EH (cell line): ENCODE measurements around the gene SAMD8.
"Not testable (repeated sequence)": the region's sequence is repeated elsewhere in the genome, so short reads cannot be mapped to it uniquely, and the experiment has no call there.

ENCODE experiments used
- DNase-seq: peaks from one replicate; pipeline ENCODE4 v3.0.0-alpha.2; 2015; ENCODE audit warnings: low read depth

The SAMD8 gene

DNA sequence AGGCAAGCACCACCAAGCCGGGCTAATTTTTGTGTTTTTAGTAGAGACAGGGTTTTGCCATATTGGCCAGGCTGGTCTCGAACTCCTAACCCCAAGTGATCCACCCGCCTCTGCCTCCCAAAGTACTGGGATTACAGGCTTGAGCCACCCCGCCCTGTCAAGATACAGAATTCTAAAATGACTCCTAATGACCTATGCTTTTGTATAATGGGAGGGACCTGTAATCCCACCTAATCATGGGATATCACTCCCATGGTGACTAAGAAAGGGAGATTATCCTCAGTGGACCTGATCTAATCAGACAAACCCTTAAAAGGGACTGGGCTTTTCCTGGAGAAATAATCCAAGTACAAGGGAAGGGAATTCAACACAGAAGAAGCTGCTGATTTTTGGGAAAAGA is 28.8 kb downstream of the SAMD8 start:
- DNase-seq = no peak

DNA sequence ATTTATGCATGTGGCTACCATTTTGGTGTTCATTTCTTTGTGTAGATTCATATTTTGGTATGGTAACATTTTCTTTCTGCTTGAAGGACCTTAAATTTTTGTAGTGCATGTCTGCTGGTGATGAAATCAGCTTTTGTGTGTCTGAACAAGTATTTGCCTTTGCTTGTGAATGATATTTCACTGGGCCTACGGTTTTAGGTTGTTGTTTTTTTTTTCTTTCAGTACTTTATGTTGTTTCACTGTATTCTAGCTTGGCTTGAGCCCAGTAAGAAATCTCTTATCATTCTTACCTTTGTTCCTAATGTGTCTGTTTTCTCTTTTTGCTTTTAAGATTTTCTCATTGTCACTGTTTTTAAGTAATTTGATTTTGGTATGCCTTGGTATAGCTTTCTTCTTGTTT is 31.9 kb downstream of the SAMD8 start:
- DNase-seq = peak; percentile 29

DNA sequence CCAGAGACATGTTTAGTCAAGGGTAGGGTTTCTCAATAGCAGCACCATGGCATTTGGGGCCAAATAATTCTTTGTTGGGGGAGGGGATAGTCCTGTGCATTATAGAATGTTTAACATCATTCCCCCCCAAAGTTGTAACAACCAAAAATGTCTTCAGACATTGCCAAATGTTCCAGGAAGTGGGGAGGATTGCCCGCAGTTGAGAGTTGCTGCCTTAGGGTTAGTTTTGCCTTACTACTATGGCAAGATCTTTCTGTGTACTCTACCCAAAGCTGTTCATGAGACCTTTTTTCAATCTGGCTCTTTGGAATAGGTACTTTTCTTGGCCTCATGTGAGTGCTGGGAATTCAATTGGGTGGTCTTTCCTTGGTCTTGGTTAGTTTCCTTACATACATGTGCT is 34.1 kb downstream of the SAMD8 start:
- no peak for DNase-seq

DNA sequence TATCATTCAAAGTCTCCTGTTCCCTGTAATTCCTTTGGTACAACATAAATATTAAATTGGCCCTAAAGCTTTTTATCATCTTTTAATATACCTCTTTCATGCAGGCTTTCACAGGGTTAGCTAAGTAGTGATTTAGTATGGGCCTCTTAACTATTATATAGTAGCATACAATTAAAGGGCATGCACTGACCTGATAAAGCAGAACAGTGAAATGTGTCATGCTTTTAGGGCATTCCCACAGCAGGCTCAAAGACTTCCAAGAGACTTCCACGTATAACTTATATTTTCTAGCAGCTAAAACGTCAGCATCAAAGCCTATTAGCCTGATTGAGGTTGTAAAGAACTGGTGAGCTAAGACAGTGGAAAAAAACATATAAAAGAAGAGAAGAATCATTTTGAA is 35.3 kb downstream of the SAMD8 start:
- no peak for DNase-seq

DNA sequence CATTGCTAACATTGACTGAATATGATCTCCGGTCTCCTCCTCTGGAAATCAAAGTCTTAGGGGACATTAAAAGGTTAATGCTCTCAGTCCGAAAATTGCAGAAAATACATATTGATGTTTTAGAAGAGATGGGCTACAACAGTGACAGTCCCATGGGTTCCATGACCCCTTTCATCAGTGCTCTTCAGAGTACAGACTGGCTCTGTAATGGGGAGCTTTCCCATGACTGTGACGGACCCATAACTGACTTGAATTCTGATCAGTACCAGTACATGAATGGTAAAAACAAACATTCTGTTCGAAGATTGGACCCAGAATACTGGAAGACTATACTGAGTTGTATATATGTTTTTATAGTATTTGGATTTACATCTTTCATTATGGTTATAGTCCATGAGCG is 39.2 kb downstream of the SAMD8 start:
- DNase-seq = no peak

DNA sequence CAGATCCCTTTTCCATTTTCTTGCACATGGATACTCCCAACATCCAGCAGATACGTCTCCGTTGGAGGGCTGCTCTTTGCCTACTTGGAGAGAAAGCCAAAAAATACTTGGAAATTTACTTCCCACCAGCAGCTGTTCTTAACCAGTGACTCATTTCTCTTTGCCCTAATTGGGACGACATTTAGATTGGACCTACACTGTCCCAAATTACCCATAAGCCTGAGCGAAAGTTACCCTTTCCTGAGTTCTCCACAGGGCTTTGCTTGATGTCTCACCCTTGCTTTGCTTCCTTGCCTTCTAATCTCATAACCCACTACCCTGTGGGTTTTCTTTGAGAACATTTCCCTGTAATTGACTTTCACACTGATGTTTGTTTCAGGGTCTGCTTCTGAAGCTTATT is 48.1 kb downstream of the SAMD8 start:
- DNase-seq = peak; percentile 46

DNA sequence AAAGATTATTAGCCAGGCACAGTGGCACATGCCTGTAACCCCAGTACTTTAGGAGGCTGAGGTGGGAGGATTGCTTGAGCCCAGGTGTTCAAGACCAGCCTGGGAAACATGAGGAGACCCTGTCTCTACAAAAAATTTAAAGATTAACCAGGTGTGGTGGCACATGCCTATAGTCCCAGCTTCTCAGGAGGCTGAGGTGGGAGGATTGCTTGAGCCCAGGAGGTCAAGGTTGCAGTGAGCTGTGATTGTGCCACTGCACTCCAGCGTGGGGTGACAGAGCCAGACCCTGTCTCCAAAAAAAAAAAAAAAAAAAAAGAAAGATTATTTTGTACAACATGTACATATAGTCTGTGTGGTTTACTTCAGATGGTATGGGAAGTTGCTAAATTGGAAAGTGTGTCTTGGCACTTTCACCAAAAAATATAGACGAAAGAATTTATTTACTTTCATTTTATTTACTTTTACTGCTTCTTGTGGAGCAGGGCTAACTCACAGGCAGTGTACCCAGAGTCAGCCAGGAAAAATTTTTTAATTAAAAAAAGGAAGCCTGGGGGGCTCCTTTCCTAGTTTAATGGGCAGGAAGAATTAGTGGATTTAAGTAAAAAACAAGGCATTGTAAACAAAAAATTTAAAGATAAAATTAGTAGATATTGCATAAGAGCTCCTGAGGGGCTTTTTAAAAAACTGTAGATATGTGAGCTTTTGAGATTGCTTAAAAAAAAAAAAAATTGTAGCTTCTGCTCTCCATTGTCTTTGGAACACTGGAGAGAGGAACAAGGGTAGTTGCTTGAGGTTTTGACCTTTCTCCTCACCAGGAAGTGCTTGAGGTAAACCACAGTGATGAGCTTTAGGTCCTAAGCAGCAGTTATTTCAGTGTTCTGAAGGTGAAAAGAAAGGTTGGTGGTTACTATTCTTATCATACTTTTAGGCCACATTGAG is 54.5 kb downstream of the SAMD8 start:
- DNase-seq = peak; percentile 44

DNA sequence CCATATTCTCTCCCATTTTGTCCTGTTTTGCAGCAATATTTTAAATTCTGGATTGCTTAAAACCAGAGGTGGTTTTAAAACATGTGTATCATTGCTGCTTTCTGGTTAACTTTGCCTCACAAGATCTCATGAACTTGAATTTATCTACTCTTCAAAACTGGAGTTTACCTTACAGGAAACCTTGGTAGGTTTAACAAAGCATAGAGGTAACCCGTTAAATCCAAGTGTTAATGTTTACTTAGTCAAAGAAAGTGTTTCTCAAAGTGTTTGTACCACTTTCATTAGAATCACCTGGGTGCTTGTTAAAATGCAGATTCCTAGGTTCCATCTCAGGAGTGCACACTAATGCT is 55.1 kb downstream of the SAMD8 start:
- no peak for DNase-seq

DNA sequence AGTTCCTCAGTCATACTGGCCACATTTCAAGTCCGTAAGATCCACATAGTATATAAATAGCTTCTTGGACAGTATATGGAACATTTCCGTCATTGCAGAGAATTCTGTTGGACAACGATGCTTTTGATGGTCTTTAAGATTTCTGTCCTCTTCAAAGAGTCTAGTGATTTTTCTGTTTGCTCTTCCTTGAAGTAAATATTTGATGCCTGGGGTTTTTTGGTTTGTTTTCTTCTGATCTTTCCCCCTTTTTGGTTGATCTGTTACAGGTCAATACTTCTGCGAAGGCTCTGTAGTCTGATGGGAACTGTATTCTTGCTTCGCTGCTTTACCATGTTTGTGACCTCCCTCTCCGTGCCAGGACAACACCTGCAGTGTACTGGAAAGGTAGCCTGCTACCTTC is 56.8 kb downstream of the SAMD8 start:
- DNase-seq = no peak

DNA sequence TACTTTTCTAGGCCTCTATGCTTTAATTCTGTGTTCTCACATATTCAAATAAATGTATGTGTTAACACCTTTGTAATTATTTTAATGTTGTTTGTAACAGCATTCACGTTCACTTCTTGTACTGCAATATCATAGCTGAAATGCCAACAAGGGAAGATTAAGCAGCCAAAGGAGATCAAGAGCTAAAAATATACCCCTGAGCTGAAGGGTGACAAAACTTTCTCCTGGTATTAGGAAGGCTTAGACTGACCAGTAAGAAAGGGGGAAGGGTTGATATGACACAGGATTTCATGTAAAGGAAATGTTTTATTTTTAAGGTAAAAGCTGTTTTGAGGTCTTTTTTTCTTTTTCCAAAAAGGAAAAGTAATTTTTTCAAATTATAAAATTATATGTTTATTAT is 58.8 kb downstream of the SAMD8 start:
- DNase-seq = no peak

DNA sequence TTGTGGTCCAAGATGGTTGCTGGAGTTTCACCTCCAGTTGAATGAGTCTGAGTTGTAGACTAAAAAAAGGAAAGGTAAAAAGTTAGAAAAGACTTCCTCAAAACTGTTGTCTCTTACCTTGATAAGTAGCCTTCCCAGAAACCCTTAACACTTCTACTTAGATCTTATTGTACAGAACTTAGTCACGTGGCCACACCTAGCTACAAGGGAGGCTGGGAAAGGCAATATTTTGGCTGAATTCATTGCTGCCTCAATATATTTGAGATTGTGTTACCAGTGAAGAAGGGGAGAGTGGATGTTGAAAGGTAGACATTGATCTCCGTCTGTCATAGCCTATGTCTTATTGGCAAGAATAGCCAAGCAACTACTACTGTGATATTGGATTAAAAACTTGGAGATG is 63.6 kb downstream of the SAMD8 start:
- DNase-seq = no peak

DNA sequence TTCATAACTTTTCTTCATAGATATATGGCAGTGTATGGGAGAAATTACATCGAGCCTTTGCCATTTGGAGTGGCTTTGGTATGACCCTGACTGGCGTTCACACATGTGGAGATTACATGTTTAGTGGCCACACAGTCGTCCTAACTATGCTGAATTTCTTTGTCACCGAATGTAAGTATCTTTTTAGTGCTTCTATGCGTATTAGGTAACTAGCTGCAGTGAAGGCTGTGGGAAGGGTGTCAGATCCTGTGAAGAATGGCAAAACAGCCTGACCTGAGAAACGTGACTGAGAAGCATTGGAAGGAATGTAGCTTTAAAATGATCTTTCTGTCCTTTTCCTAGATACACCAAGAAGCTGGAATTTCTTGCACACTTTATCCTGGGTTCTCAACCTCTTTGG is 64.6 kb downstream of the SAMD8 start:
- DNase-seq = no peak

DNA sequence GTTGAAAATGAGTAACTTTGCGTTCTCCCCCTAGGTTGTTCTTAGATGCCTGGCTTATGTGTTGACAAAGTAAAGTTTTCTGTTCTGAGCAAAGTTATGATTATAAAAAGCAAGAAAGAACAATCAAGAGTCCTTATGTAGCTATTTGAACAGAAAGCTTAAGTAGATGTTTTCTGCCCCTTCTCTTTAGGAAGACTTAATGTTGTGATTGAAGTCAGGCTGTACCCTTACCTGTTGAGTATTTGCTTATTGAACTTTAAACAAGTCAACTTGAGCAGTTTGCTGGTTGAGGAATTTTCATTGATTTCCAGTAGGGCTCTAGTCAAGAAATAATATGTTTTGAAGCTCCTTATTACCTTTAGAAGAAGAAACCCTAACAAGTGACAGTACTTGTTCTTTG is 65.3 kb downstream of the SAMD8 start:
- no peak for DNase-seq

DNA sequence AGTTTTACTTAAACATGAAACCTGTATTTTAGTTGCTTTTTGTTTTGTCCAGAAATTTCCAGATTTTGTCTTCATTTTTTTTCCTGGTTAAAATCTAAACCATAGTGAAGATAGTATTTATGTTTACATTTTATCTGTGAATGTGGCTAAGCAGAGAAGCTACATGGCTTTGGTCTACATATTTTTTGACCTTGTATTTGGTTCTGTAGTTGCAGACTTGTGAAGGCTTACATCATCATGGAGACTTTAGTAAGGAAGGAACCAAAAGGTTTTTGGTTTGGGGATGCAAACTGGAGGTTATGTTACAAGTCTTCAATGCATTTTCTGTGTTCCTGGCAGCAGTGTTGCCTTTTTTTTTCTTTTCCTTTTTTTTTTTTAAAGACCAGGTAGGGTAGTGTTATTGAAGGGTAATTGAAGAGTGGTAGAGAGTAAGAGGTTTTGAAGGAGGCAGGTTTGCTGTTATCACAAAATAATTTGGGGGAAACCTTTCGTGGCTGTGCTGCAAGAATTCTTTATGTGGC is 68.3 kb downstream of the SAMD8 start:
- no peak for DNase-seq

DNA sequence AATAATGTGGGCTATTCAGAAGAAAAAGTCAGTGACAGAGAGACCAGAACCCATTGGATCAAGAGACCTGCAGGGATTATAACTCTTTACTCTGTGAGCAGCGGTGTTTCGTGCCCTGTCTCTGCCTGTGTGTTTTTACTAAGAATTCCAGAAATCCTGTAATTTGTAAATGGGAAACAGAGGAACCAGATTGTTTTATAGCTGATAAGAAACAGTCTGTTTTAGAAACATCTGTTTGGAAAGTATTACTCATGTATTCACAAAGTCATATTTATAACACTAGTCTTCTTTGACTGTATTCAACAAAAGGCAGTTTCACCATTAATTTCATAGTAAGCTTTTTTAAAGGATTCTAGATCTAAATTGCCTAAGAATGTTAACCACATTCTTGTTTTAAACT is 69.1 kb downstream of the SAMD8 start:
- DNase-seq = peak; percentile 37

DNA sequence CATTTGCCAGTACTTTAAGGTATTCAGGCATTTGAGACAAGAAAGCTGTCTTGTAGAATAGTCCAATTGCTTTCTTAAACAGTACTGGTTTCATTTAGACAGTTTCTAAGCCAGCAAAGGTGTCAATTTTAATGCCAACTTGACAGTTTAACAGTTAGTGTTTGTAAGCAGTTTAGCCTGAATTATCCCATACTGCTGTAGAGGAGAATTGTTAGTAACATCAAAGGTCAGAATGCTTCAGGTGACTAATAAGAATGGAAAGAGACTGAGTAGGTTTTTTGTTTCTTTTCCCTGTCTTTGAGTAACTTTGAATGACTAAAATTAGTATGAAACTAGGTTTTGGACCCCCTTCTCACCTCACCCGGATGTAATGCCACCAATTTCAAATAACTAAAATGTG is 69.6 kb downstream of the SAMD8 start:
- DNase-seq = no peak

DNA sequence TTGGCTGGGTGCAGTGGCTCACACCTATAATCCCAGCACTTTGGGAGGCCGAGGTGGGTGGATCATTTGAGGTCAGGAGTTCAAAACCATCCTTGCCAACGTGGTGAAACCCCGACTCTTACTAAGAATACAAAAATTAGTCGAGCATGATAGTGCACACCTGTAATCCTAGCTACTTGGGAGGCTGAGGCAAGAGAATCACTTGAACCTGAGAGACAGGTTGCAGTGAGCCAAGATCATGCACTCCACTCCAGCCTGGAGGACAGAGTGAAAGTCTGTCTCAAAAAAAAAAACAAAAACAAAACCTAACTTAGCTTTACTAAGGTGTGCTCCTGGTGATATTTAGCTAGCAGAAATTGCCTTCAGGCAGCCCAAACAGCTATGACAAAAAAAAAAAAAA is 74.9 kb downstream of the SAMD8 start:
- DNase-seq = no peak

DNA sequence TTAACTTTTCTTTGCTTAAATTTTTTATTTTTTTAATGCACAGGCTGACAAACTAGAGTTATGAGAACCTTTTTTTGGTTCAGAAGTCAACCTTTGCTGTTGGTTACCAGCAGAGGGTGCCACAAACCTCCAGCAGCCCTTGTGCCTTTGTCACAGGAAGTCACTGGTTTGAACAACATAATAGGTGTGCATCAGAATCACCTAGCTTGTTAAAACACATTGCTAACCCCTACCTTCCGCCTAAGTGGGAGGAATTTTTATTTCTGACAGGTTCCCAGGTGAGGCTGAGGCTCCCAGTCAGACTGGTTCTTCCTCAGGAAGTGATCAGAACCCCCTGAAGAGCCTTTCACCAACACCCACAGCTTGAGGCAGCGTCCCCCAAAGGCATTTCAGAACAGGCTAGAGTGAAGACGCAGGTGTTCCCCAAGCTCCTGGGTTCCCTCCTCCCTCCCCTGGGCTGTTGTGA is 76.5 kb downstream of the SAMD8 start:
- peak; percentile 75 for DNase-seq

DNA sequence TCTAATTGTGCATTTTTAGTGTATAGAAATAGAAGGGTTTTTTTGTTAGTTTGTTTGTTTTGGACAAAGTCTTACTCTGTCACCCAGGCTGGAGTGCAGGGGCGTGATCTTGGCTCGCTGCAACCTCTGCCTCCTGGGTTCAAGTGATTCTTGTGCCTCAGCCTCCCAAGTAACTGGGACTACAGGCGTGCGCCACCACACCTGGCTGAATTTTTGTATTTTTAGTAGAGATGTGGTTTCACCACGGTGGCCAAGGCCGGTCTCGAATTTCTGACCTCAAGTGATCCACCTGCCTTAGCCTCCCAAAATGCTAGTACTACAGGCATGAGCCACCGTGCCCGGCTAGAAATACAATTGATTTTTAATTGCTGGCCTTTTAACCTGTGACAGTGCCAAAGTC is 77.1 kb downstream of the SAMD8 start:
- not testable (repeated sequence) for DNase-seq

DNA sequence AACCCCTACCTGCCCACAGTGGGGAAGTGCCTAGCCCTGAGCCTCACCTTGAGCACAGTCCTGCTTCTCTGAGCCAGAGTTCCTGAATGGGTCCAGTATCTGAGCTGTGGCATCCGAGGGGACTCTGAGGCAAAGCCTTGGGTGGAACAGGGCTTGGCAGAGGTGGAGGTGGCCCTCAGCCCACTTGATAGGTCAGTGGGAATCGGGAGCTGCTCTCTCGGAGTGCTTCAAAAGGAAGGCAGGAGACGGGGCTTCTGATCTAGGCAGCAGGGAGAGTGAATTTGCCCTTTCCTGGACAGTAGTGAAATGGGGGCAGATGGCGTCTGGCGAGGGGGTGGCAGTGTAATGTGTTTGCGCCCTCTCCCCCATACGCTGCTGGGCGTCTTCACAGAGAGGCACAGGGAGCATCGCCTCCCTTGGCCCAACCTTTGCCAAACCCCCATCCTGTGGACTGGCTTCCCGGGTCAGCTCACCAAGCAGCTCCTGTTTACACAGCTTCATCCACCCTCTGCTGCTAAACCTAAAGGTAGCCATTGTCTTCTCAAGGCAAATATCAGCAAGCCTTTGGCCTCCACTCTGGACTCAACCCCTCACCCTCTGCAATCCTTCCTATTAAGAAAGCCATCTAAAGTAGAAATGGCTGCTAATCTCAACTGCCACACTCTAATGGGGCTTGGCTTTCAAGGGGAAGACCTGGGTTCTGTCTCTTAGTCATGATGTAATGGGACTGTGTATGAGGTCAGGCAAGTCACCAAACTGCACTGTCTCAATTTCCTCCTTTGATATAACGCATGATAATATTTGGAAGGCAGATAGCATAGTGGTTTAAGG is 78.0 kb downstream of the SAMD8 start:
- no peak for DNase-seq

DNA sequence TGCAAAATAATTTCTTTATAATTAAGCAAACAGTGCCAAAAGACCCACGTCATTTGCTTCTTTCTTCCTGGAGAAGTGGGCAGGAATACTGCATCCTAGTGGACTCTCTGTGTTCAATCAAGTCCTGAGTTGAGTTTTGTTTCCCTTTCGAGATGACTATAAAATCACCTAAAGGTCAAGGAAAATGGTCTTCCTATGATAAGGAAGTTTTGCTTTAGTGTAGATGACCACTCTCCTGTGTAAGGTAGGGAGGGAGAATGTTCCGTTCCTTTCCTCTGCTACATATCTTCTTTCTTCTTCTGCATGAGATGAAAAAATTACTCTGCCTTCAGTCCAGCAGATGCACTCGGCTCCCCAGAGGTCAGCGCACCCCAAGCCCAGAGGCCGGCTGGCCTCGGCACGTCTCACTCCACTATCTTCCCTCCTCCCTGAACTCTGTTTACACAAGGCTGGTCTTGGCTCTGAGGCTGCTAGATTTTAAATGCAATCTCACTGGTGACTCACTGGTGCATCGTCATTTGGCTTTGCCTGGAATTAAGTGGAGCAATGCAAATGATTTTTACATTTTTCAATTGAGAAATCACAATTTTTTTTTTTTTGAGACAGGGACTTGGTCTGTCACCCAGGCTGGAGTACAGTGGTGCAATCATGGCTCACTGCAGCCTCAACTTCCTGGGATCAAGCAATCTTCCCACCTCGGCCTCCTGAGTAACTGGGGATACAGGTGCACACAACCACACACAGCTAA is 80.5 kb downstream of the SAMD8 start:
- peak; percentile 95 for DNase-seq

DNA sequence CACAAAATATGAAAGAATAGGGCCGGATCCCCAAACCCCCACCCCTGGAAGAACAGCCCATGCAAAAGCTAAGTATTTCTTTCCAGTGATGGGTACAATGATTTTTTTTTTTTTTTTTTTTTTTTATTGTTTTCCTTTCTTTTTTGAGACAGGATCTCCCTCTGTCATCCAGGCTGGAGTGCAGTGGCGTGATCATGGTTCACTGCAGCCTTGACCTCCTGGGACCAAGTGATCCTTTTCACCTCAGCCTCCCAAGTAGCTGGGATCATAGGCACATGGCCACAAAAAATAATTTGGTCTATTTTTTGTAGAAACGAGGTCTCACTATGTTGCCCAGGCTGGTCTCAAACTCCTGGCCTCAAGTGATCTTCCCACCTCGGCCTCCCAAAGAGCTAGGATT is 83.2 kb downstream of the SAMD8 start:
- not testable (repeated sequence) for DNase-seq
